H9 (cell line): Measurements from ENCODE around the gene LIPM. TPM values are rescaled to one million over a fixed set of nuclear protein-coding genes. Genes with fewer than 3 reads are reported as not detected.
"Not testable (repeated sequence)": the region's sequence is repeated elsewhere in the genome, so short reads cannot be mapped to it uniquely, and the experiment has no call there.

Source experiments
- DNase-seq: peaks from one replicate; pipeline ENCODE4 v3.0.0-alpha.2; 2017
- H2AFZ ChIP-seq: one replicate; pipeline ENCODE4 v1.6.1; 2013; ENCODE audit warnings: mild to moderate bottlenecking, low read length, control low read depth, moderate library complexity
- H2AK5ac ChIP-seq: 2 replicates; pipeline ENCODE4 v1.6.1; 2013; ENCODE audit warnings: low read length, control low read depth, mixed read lengths; ENCODE audit not compliant: insufficient read length
- H2BK120ac ChIP-seq: one replicate; pipeline ENCODE4 v1.6.1; 2013; ENCODE audit warnings: low read depth, mild to moderate bottlenecking, low read length, control low read depth, inconsistent platforms; ENCODE audit not compliant: poor library complexity, severe bottlenecking
- H2BK12ac ChIP-seq: 2 replicates; pipeline ENCODE4 v1.6.1; 2013; ENCODE audit warnings: low read length, control low read depth, mixed read lengths, low read depth; ENCODE audit not compliant: insufficient read length
- H2BK15ac ChIP-seq: 2 replicates; pipeline ENCODE4 v1.6.1; 2013; ENCODE audit warnings: low read depth, low read length, control low read depth
- H2BK20ac ChIP-seq: one replicate; pipeline ENCODE4 v1.6.1; 2013; ENCODE audit warnings: low read depth, mild to moderate bottlenecking, low read length, control low read depth, inconsistent platforms; ENCODE audit not compliant: poor library complexity, severe bottlenecking
- H2BK5ac ChIP-seq: 2 replicates; pipeline ENCODE4 v1.6.1; 2013; ENCODE audit warnings: low read length, control low read depth, mixed read lengths; ENCODE audit not compliant: insufficient read length
- H3K14ac ChIP-seq: 2 replicates; pipeline ENCODE4 v1.6.1; 2013; ENCODE audit warnings: low read length, control low read depth; ENCODE audit not compliant: insufficient read depth
- H3K18ac ChIP-seq: 2 replicates; pipeline ENCODE4 v1.6.1; 2013; ENCODE audit warnings: low read depth, mild to moderate bottlenecking, mixed read lengths, low read length, control low read depth; ENCODE audit not compliant: insufficient read length
- H3K23ac ChIP-seq: 2 replicates; pipeline ENCODE4 v1.6.1; 2013; ENCODE audit warnings: low read length, control low read depth, mixed read lengths, low read depth; ENCODE audit not compliant: insufficient read length
- H3K23me2 ChIP-seq: 2 replicates; pipeline ENCODE4 v1.6.1; 2013; ENCODE audit warnings: low read depth, mild to moderate bottlenecking, mixed read lengths, low read length, control low read depth; ENCODE audit not compliant: insufficient read length, poor library complexity, severe bottlenecking
- H3K27ac ChIP-seq: 2 replicates; pipeline ENCODE4 v1.5.1; 2013; ENCODE audit warnings: low read length, control low read depth, mixed read lengths, low read depth; ENCODE audit not compliant: insufficient read length
- H3K27me3 ChIP-seq: 2 replicates; pipeline ENCODE4 v1.6.1; 2013; ENCODE audit warnings: low read length, control low read depth, inconsistent platforms; ENCODE audit not compliant: insufficient read depth
- H3K4ac ChIP-seq: 2 replicates; pipeline ENCODE4 v1.6.1; 2013; ENCODE audit warnings: low read depth, mild to moderate bottlenecking, control low read depth, inconsistent platforms, low read length, moderate library complexity
- H3K4me1 ChIP-seq: 2 replicates; pipeline ENCODE4 v1.6.1; 2013; ENCODE audit warnings: low read length, control low read depth, inconsistent platforms; ENCODE audit not compliant: insufficient read depth
- H3K4me2 ChIP-seq: 2 replicates; pipeline ENCODE4 v1.6.1; 2013; ENCODE audit warnings: low read length, control low read depth, mixed read lengths; ENCODE audit not compliant: insufficient read length, insufficient read depth
- H3K56ac ChIP-seq: 2 replicates; pipeline ENCODE4 v1.6.1; 2013; ENCODE audit warnings: low read depth, mild to moderate bottlenecking, mixed read lengths, low read length, control low read depth; ENCODE audit not compliant: insufficient read length
- H3K79me1 ChIP-seq: 2 replicates; pipeline ENCODE4 v1.6.1; 2013; ENCODE audit warnings: low read depth, mild to moderate bottlenecking, moderate library complexity, low read length, control low read depth, inconsistent platforms; ENCODE audit not compliant: insufficient read depth, poor library complexity, severe bottlenecking
- H3K79me2 ChIP-seq: 2 replicates; pipeline ENCODE4 v1.6.1; 2013; ENCODE audit warnings: low read length, control low read depth, inconsistent platforms; ENCODE audit not compliant: insufficient read depth
- H3K9ac ChIP-seq: 2 replicates; pipeline ENCODE4 v1.6.1; 2013; ENCODE audit warnings: low read length, control low read depth, mixed read lengths; ENCODE audit not compliant: insufficient read length; ENCODE audit errors: extremely low read depth
- H3K9me3 ChIP-seq: one replicate; pipeline ENCODE4 v1.6.1; 2013; ENCODE audit warnings: low read depth, low read length, inconsistent platforms; ENCODE audit not compliant: control insufficient read depth
- H3T11ph ChIP-seq: one replicate; pipeline ENCODE4 v1.6.1; 2013; ENCODE audit warnings: mild to moderate bottlenecking, low read length, control low read depth, inconsistent platforms
- H4K20me1 ChIP-seq: one replicate; pipeline ENCODE4 v1.6.1; 2013; ENCODE audit not compliant: control insufficient read depth, insufficient read length, insufficient read depth
- H4K5ac ChIP-seq: 2 replicates; pipeline ENCODE4 v1.6.1; 2013; ENCODE audit warnings: low read depth, mild to moderate bottlenecking, mixed read lengths, low read length, control low read depth; ENCODE audit not compliant: insufficient read length
- H4K8ac ChIP-seq: replicated peaks from 2 replicates; pipeline ENCODE4 v1.6.1; 2013; ENCODE audit warnings: low read length, control low read depth, mixed read lengths, low read depth; ENCODE audit not compliant: insufficient read length
- H4K91ac ChIP-seq: 2 replicates; pipeline ENCODE4 v1.6.1; 2013; ENCODE audit warnings: low read depth, mild to moderate bottlenecking, moderate library complexity, mixed read lengths, low read length, control low read depth; ENCODE audit not compliant: insufficient read length
- H3K27ac Mint-ChIP-seq, 3 experiments: 2 replicates in 2 of 3; 3 replicates in 1 of 3; pipeline ENCODE4 v1.8.0; 2020 to 2021; ENCODE audit warnings: mixed read lengths in 3 of 3, mild to moderate bottlenecking in 1 of 3, moderate library complexity in 1 of 3
- H3K27me3 Mint-ChIP-seq: 2 replicates; pipeline ENCODE4 v1.8.0; 2021; ENCODE audit warnings: low read depth, mild to moderate bottlenecking, moderate library complexity, mixed read lengths
- H3K36me3 Mint-ChIP-seq, 3 experiments: 2 replicates in 2 of 3; 3 replicates in 1 of 3; pipeline ENCODE4 v1.8.0; 2020 to 2021; ENCODE audit warnings: low read depth in 3 of 3, mixed read lengths in 3 of 3; ENCODE audit not compliant: insufficient read depth in 1 of 3
- H3K4me1 Mint-ChIP-seq, 2 experiments: 2 replicates each; pipeline ENCODE4 v1.8.0; 2020; ENCODE audit warnings: mixed read lengths in 2 of 2
- H3K4me3 Mint-ChIP-seq, 2 experiments: 2 replicates in 1 of 2; 3 replicates in 1 of 2; pipeline ENCODE4 v1.8.0; 2020 to 2021; ENCODE audit warnings: mild to moderate bottlenecking in 2 of 2, mixed read lengths in 2 of 2, moderate library complexity in 1 of 2
- H3K9me3 Mint-ChIP-seq, 2 experiments: 2 replicates in 1 of 2; 3 replicates in 1 of 2; pipeline ENCODE4 v1.8.0; 2020; ENCODE audit warnings: mild to moderate bottlenecking in 2 of 2, mixed read lengths in 2 of 2, moderate library complexity in 1 of 2
- WGBS: extraction: QIAGEN DNeasy Blood & Tissue Kit; methylation state at CpG from one replicate; pipeline ENCODE4 v1.1.7; 2013; ENCODE audit warnings: missing lambda C conversion rate, low lambda C conversion rate, mixed read lengths; ENCODE audit not compliant: insufficient read length; ENCODE audit errors: extremely low coverage; 5-methylcytosine and 5-hydroxymethylcytosine counted together
- total RNA-seq: library from RNA; stranded (reverse); gene quantifications from 2 replicates; pipeline ENCODE4 v1.2.1, GENCODE V29; 2021
- TF ChIP-seq, protein P1 (sequence below): fragments of 200-600 bp; sonication (generic); conservative IDR thresholded peaks from 3 replicates; pipeline ENCODE4 v1.8.0; 2021; ENCODE audit warnings: antibody characterized with exemption, mild to moderate bottlenecking

Gene LIPM
- total RNA-seq, 1 experiment from 2014 or later, result not detected

DNA sequence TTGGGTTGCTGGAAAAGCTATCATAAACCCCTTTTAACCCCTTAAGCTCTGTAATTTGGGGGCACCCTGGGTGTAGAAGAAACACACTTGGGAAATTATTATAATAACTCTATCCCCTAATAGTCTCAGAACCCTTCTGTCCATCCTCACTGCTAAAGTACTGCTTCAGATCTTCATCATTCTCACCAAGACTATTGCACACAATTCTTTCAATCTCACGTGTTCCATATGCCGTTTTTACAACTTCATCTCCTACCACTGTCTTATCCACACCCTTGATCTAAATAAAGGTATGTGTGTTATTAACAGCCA is 33.3 kb downstream of the LIPM start:
- Histone ChIP-seq H2AFZ (no peak overlapping the region), H3K79me1 (no peaks in the 10 kb centered on the region), H3K27ac (no peak overlapping the region), H3K4ac (no peak overlapping the region), H3K79me2 (no peaks in the 10 kb centered on the region), H2BK120ac (no peak overlapping the region), H2BK12ac (no peak overlapping the region), H4K8ac (no peak overlapping the region), H3K4me2 (no peak overlapping the region), H3K9ac (no peak overlapping the region), H4K91ac (no peak overlapping the region), H3K9me3 (no peaks in the 10 kb centered on the region), H3K23ac (no peak overlapping the region), H4K20me1 (no peaks in the 10 kb centered on the region), H3K27me3 (no peaks in the 10 kb centered on the region), H2BK5ac (no peak overlapping the region), H2BK15ac (no peak overlapping the region), H4K5ac (no peak overlapping the region), H3K56ac (no peak overlapping the region), H3K4me1 (no peaks in the 10 kb centered on the region), H3K23me2 (no peaks in the 10 kb centered on the region), H3K14ac (no peak overlapping the region), H2AK5ac (no peak overlapping the region), H2BK20ac (no peak overlapping the region), H3K18ac (no peak overlapping the region), H3T11ph (no peak overlapping the region)
- no peaks in the 10 kb centered on the region for H3K36me3 Mint-ChIP-seq
- 0 out of 4 replicates have a peak, but pooled peaks cover 0 to 2% of the 10 kb centered on the region in 2 experiments for H3K4me1 Mint-ChIP-seq
- TF ChIP-seq, protein P1, sequence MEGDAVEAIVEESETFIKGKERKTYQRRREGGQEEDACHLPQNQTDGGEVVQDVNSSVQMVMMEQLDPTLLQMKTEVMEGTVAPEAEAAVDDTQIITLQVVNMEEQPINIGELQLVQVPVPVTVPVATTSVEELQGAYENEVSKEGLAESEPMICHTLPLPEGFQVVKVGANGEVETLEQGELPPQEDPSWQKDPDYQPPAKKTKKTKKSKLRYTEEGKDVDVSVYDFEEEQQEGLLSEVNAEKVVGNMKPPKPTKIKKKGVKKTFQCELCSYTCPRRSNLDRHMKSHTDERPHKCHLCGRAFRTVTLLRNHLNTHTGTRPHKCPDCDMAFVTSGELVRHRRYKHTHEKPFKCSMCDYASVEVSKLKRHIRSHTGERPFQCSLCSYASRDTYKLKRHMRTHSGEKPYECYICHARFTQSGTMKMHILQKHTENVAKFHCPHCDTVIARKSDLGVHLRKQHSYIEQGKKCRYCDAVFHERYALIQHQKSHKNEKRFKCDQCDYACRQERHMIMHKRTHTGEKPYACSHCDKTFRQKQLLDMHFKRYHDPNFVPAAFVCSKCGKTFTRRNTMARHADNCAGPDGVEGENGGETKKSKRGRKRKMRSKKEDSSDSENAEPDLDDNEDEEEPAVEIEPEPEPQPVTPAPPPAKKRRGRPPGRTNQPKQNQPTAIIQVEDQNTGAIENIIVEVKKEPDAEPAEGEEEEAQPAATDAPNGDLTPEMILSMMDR, result no peak; the same call in 2 of the 3 replicates
- no peak overlapping the region for H3K27ac Mint-ChIP-seq
- no peak overlapping the region for H3K4me3 Mint-ChIP-seq
- DNase-seq, result no peak
- peaks cover 1% of the 10 kb centered on the region; the same call in 1 of the 2 replicates for H3K27me3 Mint-ChIP-seq
- WGBS, result no CpG with 5 or more reads among the region's 2 CpGs
- no peaks in the 10 kb centered on the region for H3K9me3 Mint-ChIP-seq

DNA sequence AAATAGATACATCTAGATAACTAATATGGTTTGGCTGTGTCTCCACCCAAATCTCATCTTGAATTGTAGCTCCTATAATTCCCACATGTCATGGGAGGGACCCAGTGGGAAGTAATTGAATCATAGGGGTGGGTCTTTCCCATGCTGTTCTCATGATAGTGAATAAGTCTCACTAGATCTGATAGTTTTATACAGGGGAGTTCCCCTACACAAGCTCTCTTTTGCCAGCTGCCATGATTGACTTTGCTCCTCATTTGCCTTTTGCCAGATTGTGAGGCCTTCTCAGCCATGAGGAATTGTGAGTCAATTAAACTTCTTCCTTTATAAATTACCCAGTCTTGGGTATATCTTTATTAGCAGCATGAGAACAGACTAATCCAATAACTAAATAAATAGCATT is 35.1 kb downstream of the LIPM start:
- H4K20me1 ChIP-seq, H3K23me2 ChIP-seq, H4K91ac ChIP-seq, H3K27me3 Mint-ChIP-seq, H3K4me2 ChIP-seq, H3K4me1 Mint-ChIP-seq, H3K4me1 ChIP-seq, H2BK15ac ChIP-seq, H2BK20ac ChIP-seq, H3K23ac ChIP-seq, H3K27ac ChIP-seq, H4K8ac ChIP-seq, H3K4me3 Mint-ChIP-seq, H3K27ac Mint-ChIP-seq, H3K27me3 ChIP-seq, H3T11ph ChIP-seq, H2AFZ ChIP-seq, H3K9me3 Mint-ChIP-seq, H3K36me3 Mint-ChIP-seq, H3K14ac ChIP-seq, H3K9ac ChIP-seq, H2AK5ac ChIP-seq, H3K9me3 ChIP-seq, H3K79me1 ChIP-seq, DNase-seq, H2BK5ac ChIP-seq, H3K79me2 ChIP-seq, H2BK120ac ChIP-seq, H3K56ac ChIP-seq, H2BK12ac ChIP-seq, H3K18ac ChIP-seq, H3K4ac ChIP-seq, H4K5ac ChIP-seq: not testable (repeated sequence)
